Osteocyte (in vitro differentiated cells): Measurements from ENCODE around the gene SBSN. TPM values are rescaled to one million over a fixed set of nuclear protein-coding genes. Genes with fewer than 3 reads are reported as not detected.

Experiments used
- DNase-seq: peaks from one replicate; pipeline ENCODE4 v3.0.0; 2021; ENCODE audit warnings: mixed read lengths; ENCODE audit not compliant: unreplicated experiment; ENCODE audit errors: extremely low spot score
- H3K27ac Mint-ChIP-seq: one replicate; pipeline ENCODE4 v1.8.0; 2021; ENCODE audit warnings: mild to moderate bottlenecking, mixed read lengths; ENCODE audit not compliant: unreplicated experiment
- H3K27me3 Mint-ChIP-seq: one replicate; pipeline ENCODE4 v1.8.0; 2021; ENCODE audit warnings: mixed read lengths; ENCODE audit not compliant: unreplicated experiment
- H3K36me3 Mint-ChIP-seq: one replicate; pipeline ENCODE4 v1.8.0; 2021; ENCODE audit warnings: mixed read lengths; ENCODE audit not compliant: unreplicated experiment
- H3K4me1 Mint-ChIP-seq: one replicate; pipeline ENCODE4 v1.8.0; 2021; ENCODE audit warnings: mixed read lengths; ENCODE audit not compliant: unreplicated experiment
- H3K4me3 Mint-ChIP-seq: one replicate; pipeline ENCODE4 v1.8.0; 2021; ENCODE audit warnings: mild to moderate bottlenecking, moderate library complexity, mixed read lengths; ENCODE audit not compliant: unreplicated experiment
- H3K9me3 Mint-ChIP-seq: one replicate; pipeline ENCODE4 v1.8.0; 2021; ENCODE audit warnings: mixed read lengths; ENCODE audit not compliant: unreplicated experiment
- CTCF ChIP-seq: fragments of 200-600 bp; sonication (generic); IDR thresholded peaks from 2 replicates; pipeline ENCODE4 v1.5.0; 2021; ENCODE audit warnings: antibody characterized with exemption, mild to moderate bottlenecking, moderate library complexity
- total RNA-seq: library from RNA; stranded (reverse); gene quantifications from 2 replicates; pipeline ENCODE4 v1.2.1, GENCODE V29; 2021

The SBSN gene
- total RNA-seq, 1 donor from 2014 or later = not detected

GRCh38 chr19:35555301-35556005, 27.3 kb upstream of the SBSN start:
- no peak overlapping the region for H3K4me3 Mint-ChIP-seq
- no peak overlapping the region for H3K27ac Mint-ChIP-seq
- H3K36me3 Mint-ChIP-seq = no peaks in the 10 kb centered on the region
- H3K27me3 Mint-ChIP-seq = peaks cover 19% of the 10 kb centered on the region
- DNase-seq = no peak
- TF ChIP-seq CTCF = peak; percentile 46
- H3K9me3 Mint-ChIP-seq = no peaks in the 10 kb centered on the region
- H3K4me1 Mint-ChIP-seq = peaks cover 3% of the 10 kb centered on the region

GRCh38 chr19:35554076-35554475, 26.0 kb upstream of the SBSN start:
- no peaks in the 10 kb centered on the region for H3K36me3 Mint-ChIP-seq
- H3K4me3 Mint-ChIP-seq = no peak overlapping the region
- H3K27ac Mint-ChIP-seq = no peak overlapping the region
- H3K27me3 Mint-ChIP-seq = peaks cover 9% of the 10 kb centered on the region
- peaks cover 3% of the 10 kb centered on the region for H3K4me1 Mint-ChIP-seq
- no peaks in the 10 kb centered on the region for H3K9me3 Mint-ChIP-seq
- no peak for TF ChIP-seq CTCF
- DNase-seq = no peak

DNA sequence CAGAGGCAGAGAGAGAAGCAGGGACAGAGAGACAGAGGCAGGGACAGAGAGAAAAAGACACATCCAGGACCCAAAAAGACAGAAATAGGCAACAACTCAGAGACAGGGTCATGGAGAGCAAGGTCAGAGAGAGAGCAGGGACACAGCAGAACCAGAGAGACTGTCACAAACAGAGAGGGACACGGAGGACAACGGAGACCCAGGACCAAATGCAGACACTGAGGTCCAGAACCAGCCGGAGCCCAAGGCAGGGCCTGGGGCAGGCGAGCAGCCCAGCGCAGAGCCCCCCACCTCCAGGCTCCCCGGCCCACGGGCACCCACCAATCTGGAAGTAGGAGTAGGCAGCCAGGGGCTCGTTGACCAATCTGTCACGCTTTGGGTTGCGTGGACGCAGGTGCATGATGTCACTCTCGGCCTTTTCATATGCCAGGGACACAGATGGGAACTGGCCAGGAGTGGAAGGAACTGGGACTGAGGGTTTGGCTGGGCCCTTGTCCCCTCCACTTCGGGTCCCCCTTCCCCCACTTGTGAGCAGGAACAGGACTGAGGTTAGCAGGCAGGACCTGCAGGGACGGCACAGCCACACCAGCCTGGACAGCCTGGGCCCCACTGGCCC, 25.4 kb upstream of the SBSN start:
- TF ChIP-seq CTCF = no peak
- H3K4me3 Mint-ChIP-seq = no peak overlapping the region
- no peaks in the 10 kb centered on the region for H3K36me3 Mint-ChIP-seq
- H3K4me1 Mint-ChIP-seq = peaks cover 7% of the 10 kb centered on the region
- no peak overlapping the region for H3K27ac Mint-ChIP-seq
- no peak for DNase-seq
- H3K27me3 Mint-ChIP-seq = peaks cover 5% of the 10 kb centered on the region
- no peaks in the 10 kb centered on the region for H3K9me3 Mint-ChIP-seq

- Mint-ChIP-seq H3K9me3 (no peaks in the 10 kb centered on the region), H3K4me3 (no peak overlapping the region), H3K4me1 (peaks cover 4% of the 10 kb centered on the region), H3K27ac (no peak overlapping the region), H3K27me3 (peaks cover 3% of the 10 kb centered on the region), H3K36me3 (no peaks in the 10 kb centered on the region)
- DNase-seq = no peak
- no peak for TF ChIP-seq CTCF
Observed at GRCh38 chr19:35552534-35553384, 24.6 kb upstream of the SBSN start.
